ENCODE measurements around the gene AXL.
"Not testable (repeated sequence)": the region's sequence is repeated elsewhere in the genome, so short reads cannot be mapped to it uniquely, and the experiment has no call there.

AXL gene

DNA sequence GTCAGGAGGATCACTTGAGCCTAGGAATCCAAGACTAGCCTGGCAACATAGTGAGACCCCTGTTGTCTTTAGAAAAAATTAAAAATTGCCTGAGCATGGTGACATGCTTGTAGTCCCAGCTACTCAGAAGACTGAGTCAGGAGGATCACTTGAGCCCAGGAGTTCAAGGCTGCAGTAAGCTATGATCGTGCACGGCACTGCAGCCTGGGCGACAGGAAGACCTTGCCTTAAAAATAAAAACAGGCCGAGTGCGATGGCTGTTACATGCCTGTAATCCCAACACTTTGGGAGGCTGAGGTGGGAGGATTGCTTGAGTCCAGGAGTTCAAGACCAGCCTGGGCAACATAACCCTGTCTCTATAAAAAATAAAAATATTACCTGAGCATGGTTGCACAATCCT is 50.5 kb downstream of the AXL start:
- Histone ChIP-seq H3K27ac (no peak overlapping the region), H3K36me3 (ENCODE audit: insufficient read depth, low read length) (peaks cover 80% of the 10 kb centered on the region), H3K9ac (ENCODE audit: insufficient read length) (no peak overlapping the region), H3K4me3 (no peak overlapping the region), H3K9me3 (ENCODE audit: low read depth, low read length) (no peaks in the 10 kb centered on the region)
- TF ChIP-seq POLR2AphosphoS5 (IDR thresholded peaks at IDR 0.05; ENCODE audit: borderline replicate concordance, low read depth, low read length) (no peak), EZH2 (IDR thresholded peaks at IDR 0.05) (no peak), FOXP2 (optimal IDR thresholded peaks at IDR 0.05; ENCODE audit: control extremely low read depth, extremely low read length, insufficient read depth) (no peak)
- DNase-seq (ENCODE audit: low read depth, low spot score): no peak

GRCh38 chr19:41273076-41273475 is 54.1 kb downstream of the AXL start:
- DNase-seq (ENCODE audit: low read depth, low spot score): no peak
- no peaks in the 10 kb centered on the region for H3K9me3 ChIP-seq (ENCODE audit: low read depth, low read length)
- H3K4me3 ChIP-seq: no peak overlapping the region
- no peak overlapping the region for H3K27ac ChIP-seq
- TF ChIP-seq POLR2AphosphoS5 (IDR thresholded peaks at IDR 0.05; ENCODE audit: borderline replicate concordance, low read depth, low read length) (no peak), FOXP2 (optimal IDR thresholded peaks at IDR 0.05; ENCODE audit: control extremely low read depth, extremely low read length, insufficient read depth) (no peak), EZH2 (IDR thresholded peaks at IDR 0.05) (no peak)
- peaks cover 100% of the 10 kb centered on the region for H3K36me3 ChIP-seq (ENCODE audit: insufficient read depth, low read length)
- H3K9ac ChIP-seq (ENCODE audit: insufficient read length): no peak overlapping the region

- DNase-seq (ENCODE audit: low read depth, low spot score): no peak
- TF ChIP-seq EZH2 (IDR thresholded peaks at IDR 0.05): no peak
- TF ChIP-seq POLR2AphosphoS5 (IDR thresholded peaks at IDR 0.05; ENCODE audit: borderline replicate concordance, low read depth, low read length): no peak
- no peak for TF ChIP-seq FOXP2 (optimal IDR thresholded peaks at IDR 0.05; ENCODE audit: control extremely low read depth, extremely low read length, insufficient read depth)
- no peak overlapping the region for H3K9ac ChIP-seq (ENCODE audit: insufficient read length)
- H3K4me3 ChIP-seq: no peak overlapping the region
- H3K27ac ChIP-seq: no peak overlapping the region
- peaks cover 99% of the 10 kb centered on the region for H3K36me3 ChIP-seq (ENCODE audit: insufficient read depth, low read length)
- no peaks in the 10 kb centered on the region for H3K9me3 ChIP-seq (ENCODE audit: low read depth, low read length)
Measured at GRCh38 chr19:41274802-41275201, 55.8 kb downstream of the AXL start.

GRCh38 chr19:41276231-41276630 is 57.2 kb downstream of the AXL start:
- Histone ChIP-seq H3K9me3 (ENCODE audit: low read depth, low read length) (no peaks in the 10 kb centered on the region), H3K27ac (no peak overlapping the region), H3K9ac (ENCODE audit: insufficient read length) (no peak overlapping the region), H3K36me3 (ENCODE audit: insufficient read depth, low read length) (peaks cover 99% of the 10 kb centered on the region), H3K4me3 (no peak overlapping the region)
- DNase-seq (ENCODE audit: low read depth, low spot score): no peak
- TF ChIP-seq POLR2AphosphoS5 (IDR thresholded peaks at IDR 0.05; ENCODE audit: borderline replicate concordance, low read depth, low read length) (no peak), FOXP2 (optimal IDR thresholded peaks at IDR 0.05; ENCODE audit: control extremely low read depth, extremely low read length, insufficient read depth) (no peak), EZH2 (IDR thresholded peaks at IDR 0.05) (no peak)

GRCh38 chr19:41278478-41278877 is 59.5 kb downstream of the AXL start:
- no peaks in the 10 kb centered on the region for H3K9me3 ChIP-seq (ENCODE audit: low read depth, low read length)
- DNase-seq (ENCODE audit: low read depth, low spot score): no peak
- H3K27ac ChIP-seq: no peak overlapping the region
- no peak overlapping the region for H3K9ac ChIP-seq (ENCODE audit: insufficient read length)
- H3K36me3 ChIP-seq (ENCODE audit: insufficient read depth, low read length): peaks cover 98% of the 10 kb centered on the region
- TF ChIP-seq EZH2 (IDR thresholded peaks at IDR 0.05): no peak
- no peak for TF ChIP-seq POLR2AphosphoS5 (IDR thresholded peaks at IDR 0.05; ENCODE audit: borderline replicate concordance, low read depth, low read length)
- TF ChIP-seq FOXP2 (optimal IDR thresholded peaks at IDR 0.05; ENCODE audit: control extremely low read depth, extremely low read length, insufficient read depth): no peak
- no peak overlapping the region for H3K4me3 ChIP-seq

DNA sequence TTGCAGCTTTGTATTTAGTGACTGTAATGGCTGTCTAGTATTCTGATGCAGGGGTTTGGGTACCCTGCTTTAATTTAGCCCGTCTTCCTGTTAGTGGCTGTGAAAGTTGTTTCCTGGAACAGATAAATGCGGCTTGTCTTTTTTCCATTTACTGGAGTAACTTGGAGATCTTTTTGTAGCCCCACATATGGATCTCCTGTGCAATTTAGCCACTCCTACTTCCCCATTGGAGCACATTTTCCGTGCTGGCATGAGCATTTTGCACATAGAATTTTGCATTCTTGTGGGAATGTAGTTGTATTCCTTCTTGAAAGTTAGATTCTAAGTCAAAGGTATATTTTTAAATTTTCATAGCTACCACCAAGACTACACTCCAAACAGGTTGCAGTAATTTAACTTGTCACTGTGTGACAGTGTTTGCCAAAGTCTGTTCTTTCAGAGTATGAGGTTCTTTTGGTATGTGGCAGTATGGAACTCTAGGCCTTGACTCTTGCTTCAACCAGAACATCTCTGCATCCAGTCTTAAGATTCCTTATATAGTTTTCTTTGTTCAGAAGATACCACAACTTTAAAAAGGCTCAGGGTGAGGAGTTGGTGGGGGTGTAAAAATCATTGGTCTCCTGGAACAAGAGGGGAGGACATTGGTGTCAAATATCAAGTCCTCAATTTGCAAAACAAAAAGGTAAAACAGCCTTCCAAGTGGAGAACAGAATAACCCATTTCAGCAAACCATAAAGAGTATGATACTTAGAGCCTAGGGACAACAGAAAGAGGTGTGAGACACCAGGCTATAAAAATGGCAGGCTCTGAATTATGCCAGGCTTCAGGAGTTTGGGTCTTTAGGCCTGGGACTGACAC is 69.9 kb downstream of the AXL start:
- Histone ChIP-seq H3K9ac (ENCODE audit: insufficient read length) (no peak overlapping the region), H3K36me3 (ENCODE audit: insufficient read depth, low read length) (peaks cover 95% of the 10 kb centered on the region), H3K27ac (no peak overlapping the region), H3K9me3 (ENCODE audit: low read depth, low read length) (no peaks in the 10 kb centered on the region), H3K4me3 (no peak overlapping the region)
- DNase-seq (ENCODE audit: low read depth, low spot score): no peak
- TF ChIP-seq FOXP2 (optimal IDR thresholded peaks at IDR 0.05; ENCODE audit: control extremely low read depth, extremely low read length, insufficient read depth): no peak
- no peak for TF ChIP-seq EZH2 (IDR thresholded peaks at IDR 0.05)
- no peak for TF ChIP-seq POLR2AphosphoS5 (IDR thresholded peaks at IDR 0.05; ENCODE audit: borderline replicate concordance, low read depth, low read length)

DNA sequence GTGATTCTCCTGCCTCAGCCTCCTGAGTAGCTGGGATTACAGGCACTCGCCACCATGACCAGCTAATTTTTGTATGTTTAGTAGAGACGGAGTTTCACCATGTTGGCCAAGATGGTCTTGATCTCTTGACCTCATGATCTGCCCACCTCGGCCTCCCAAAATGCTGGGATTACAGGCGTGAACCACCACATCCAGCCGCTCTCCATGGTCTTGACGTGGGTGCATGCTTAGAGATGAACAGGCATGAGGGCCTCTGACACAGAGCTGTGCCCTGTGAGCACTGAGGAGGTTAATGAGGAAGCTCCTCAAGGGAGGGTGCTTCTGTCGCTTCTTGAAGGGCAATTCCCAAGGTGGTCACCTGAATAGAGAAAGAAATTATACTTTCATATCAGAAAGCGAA is 70.8 kb downstream of the AXL start:
- not testable (repeated sequence) for DNase-seq (ENCODE audit: low read depth, low spot score); H3K27ac ChIP-seq; H3K4me3 ChIP-seq; H3K9ac ChIP-seq (ENCODE audit: insufficient read length); H3K9me3 ChIP-seq (ENCODE audit: low read depth, low read length)
- H3K36me3 ChIP-seq (ENCODE audit: insufficient read depth, low read length): peaks cover 95% of the 10 kb centered on the region

DNA sequence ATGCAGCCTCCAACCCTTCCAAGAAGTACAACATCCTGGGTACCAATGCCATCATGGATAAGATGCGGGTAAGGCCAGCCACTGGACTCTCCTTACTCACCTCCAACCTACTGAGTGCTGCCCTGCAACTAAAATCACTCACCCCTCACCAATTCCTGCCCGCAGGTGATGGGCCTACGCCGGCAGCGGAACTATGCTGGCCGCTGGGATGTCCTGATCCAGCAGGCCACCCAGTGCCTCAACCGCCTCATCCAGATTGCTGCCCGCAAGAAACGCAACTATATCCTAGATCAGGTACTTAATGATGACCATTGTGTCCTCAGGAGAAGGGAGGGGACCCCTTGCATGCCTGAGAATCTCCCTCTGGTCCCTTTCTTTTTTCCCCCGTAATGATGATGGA is 75.4 kb downstream of the AXL start:
- Histone ChIP-seq H3K4me3 (no peak overlapping the region), H3K27ac (no peak overlapping the region), H3K9ac (ENCODE audit: insufficient read length) (no peak overlapping the region), H3K36me3 (ENCODE audit: insufficient read depth, low read length) (peaks cover 100% of the 10 kb centered on the region), H3K9me3 (ENCODE audit: low read depth, low read length) (no peaks in the 10 kb centered on the region)
- no peak for DNase-seq (ENCODE audit: low read depth, low spot score)
- TF ChIP-seq EZH2 (IDR thresholded peaks at IDR 0.05) (no peak), FOXP2 (optimal IDR thresholded peaks at IDR 0.05; ENCODE audit: control extremely low read depth, extremely low read length, insufficient read depth) (no peak), POLR2AphosphoS5 (IDR thresholded peaks at IDR 0.05; ENCODE audit: borderline replicate concordance, low read depth, low read length) (no peak)

DNA sequence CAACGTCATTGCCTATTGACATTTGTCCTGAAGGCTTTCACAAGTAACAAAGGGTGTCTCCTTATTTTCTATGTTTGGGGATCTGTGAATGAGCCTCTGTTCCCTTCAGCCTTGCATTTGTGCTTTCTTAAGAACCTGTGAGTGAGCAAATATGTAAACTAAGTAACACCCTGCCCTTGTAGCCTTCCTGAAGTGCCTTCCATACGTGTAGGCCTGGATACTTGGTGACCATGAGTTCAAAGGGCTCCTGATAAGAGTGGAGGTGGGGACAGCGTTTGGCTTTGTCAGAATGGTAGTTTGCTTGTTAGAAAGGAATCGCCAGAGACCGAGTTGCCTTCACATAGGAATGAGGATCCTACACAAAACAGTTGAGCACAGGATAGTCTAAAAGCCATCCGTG is 76.5 kb downstream of the AXL start:
- DNase-seq (ENCODE audit: low read depth, low spot score): no peak
- Histone ChIP-seq H3K9me3 (ENCODE audit: low read depth, low read length) (no peaks in the 10 kb centered on the region), H3K4me3 (no peak overlapping the region), H3K36me3 (ENCODE audit: insufficient read depth, low read length) (peaks cover 100% of the 10 kb centered on the region), H3K27ac (no peak overlapping the region), H3K9ac (ENCODE audit: insufficient read length) (no peak overlapping the region)
- TF ChIP-seq POLR2AphosphoS5 (IDR thresholded peaks at IDR 0.05; ENCODE audit: borderline replicate concordance, low read depth, low read length): no peak
- TF ChIP-seq EZH2 (IDR thresholded peaks at IDR 0.05): no peak
- TF ChIP-seq FOXP2 (optimal IDR thresholded peaks at IDR 0.05; ENCODE audit: control extremely low read depth, extremely low read length, insufficient read depth): no peak
